Measurements from ENCODE around the gene TRPM1. TPM values are rescaled to one million over a fixed set of nuclear protein-coding genes. Genes with fewer than 3 reads are reported as not detected.

The TRPM1 gene
- total RNA-seq, 1 donor from 2014 or later = not detected

- H3K27me3 Mint-ChIP-seq (ENCODE audit: low read depth) = no peaks in the 10 kb centered on the region
- peaks cover 24% of the 10 kb centered on the region for H3K36me3 Mint-ChIP-seq
- DNase-seq (ENCODE audit: low spot score in 2 of 2, unreplicated experiment in 2 of 2) = no peak
- no peaks in the 10 kb centered on the region for H3K9me3 Mint-ChIP-seq
- H3K4me1 Mint-ChIP-seq = peaks cover 20% of the 10 kb centered on the region
- H3K4me3 Mint-ChIP-seq = no peak overlapping the region
- no peak for TF ChIP-seq CTCF (IDR thresholded peaks at IDR 0.05; ENCODE audit: unreplicated experiment)
- no peak overlapping the region for H3K27ac Mint-ChIP-seq
Observed at GRCh38 chr15:30984542-30984941, 117.0 kb downstream of the TRPM1 start.

- no peak for DNase-seq (ENCODE audit: low spot score in 2 of 2, unreplicated experiment in 2 of 2)
- Mint-ChIP-seq H3K4me1 (peaks cover 20% of the 10 kb centered on the region), H3K4me3 (no peak overlapping the region), H3K27me3 (ENCODE audit: low read depth) (no peaks in the 10 kb centered on the region), H3K36me3 (peaks cover 26% of the 10 kb centered on the region), H3K9me3 (no peaks in the 10 kb centered on the region), H3K27ac (no peak overlapping the region)
- TF ChIP-seq CTCF (IDR thresholded peaks at IDR 0.05; ENCODE audit: unreplicated experiment) = no peak
Observed at GRCh38 chr15:30984118-30984517, 117.4 kb downstream of the TRPM1 start.

GRCh38 chr15:30979457-30979856, 122.1 kb downstream of the TRPM1 start:
- Mint-ChIP-seq H3K4me1 (peaks cover 6% of the 10 kb centered on the region), H3K4me3 (no peak overlapping the region), H3K36me3 (peaks cover 20% of the 10 kb centered on the region), H3K9me3 (no peaks in the 10 kb centered on the region), H3K27me3 (ENCODE audit: low read depth) (no peaks in the 10 kb centered on the region), H3K27ac (no peak overlapping the region)
- no peak for DNase-seq (ENCODE audit: low spot score in 2 of 2, unreplicated experiment in 2 of 2)
- TF ChIP-seq CTCF (IDR thresholded peaks at IDR 0.05; ENCODE audit: unreplicated experiment) = no peak

GRCh38 chr15:30978328-30978727, 123.2 kb downstream of the TRPM1 start:
- H3K27me3 Mint-ChIP-seq (ENCODE audit: low read depth) = no peaks in the 10 kb centered on the region
- H3K4me3 Mint-ChIP-seq = no peak overlapping the region
- H3K36me3 Mint-ChIP-seq = peaks cover 27% of the 10 kb centered on the region
- H3K9me3 Mint-ChIP-seq = no peaks in the 10 kb centered on the region
- no peak for DNase-seq (ENCODE audit: low spot score in 2 of 2, unreplicated experiment in 2 of 2)
- no peak for TF ChIP-seq CTCF (IDR thresholded peaks at IDR 0.05; ENCODE audit: unreplicated experiment)
- H3K4me1 Mint-ChIP-seq = peaks cover 3% of the 10 kb centered on the region
- no peak overlapping the region for H3K27ac Mint-ChIP-seq

- Mint-ChIP-seq H3K4me3 (no peak overlapping the region), H3K27me3 (ENCODE audit: low read depth) (no peaks in the 10 kb centered on the region), H3K27ac (no peak overlapping the region), H3K4me1 (no peaks in the 10 kb centered on the region), H3K9me3 (no peaks in the 10 kb centered on the region), H3K36me3 (peaks cover 21% of the 10 kb centered on the region)
- TF ChIP-seq CTCF (IDR thresholded peaks at IDR 0.05; ENCODE audit: unreplicated experiment) = no peak
- DNase-seq (ENCODE audit: low spot score in 2 of 2, unreplicated experiment in 2 of 2) = no peak
Observed at GRCh38 chr15:30974112-30974511, 127.4 kb downstream of the TRPM1 start.

GRCh38 chr15:30973379-30973778, 128.1 kb downstream of the TRPM1 start:
- Mint-ChIP-seq H3K27me3 (ENCODE audit: low read depth) (no peaks in the 10 kb centered on the region), H3K36me3 (peaks cover 23% of the 10 kb centered on the region), H3K4me3 (no peak overlapping the region), H3K9me3 (no peaks in the 10 kb centered on the region), H3K4me1 (no peaks in the 10 kb centered on the region), H3K27ac (no peak overlapping the region)
- TF ChIP-seq CTCF (IDR thresholded peaks at IDR 0.05; ENCODE audit: unreplicated experiment) = no peak
- no peak for DNase-seq (ENCODE audit: low spot score in 2 of 2, unreplicated experiment in 2 of 2)
